ENCODE data around the gene SSR3.
"Not testable (repeated sequence)": the region's sequence is repeated elsewhere in the genome, so short reads cannot be mapped to it uniquely, and the experiment has no call there.

The SSR3 gene

GRCh38 chr3:156554842-156555687 is at the start of gene SSR3:
TSS of gene SSR3 (minus strand) at chr3:156555117. CDS start at chr3:156555089, 28 bp downstream.
- DNase-seq (ENCODE audit: low read depth, low spot score): peak; percentile 99

- DNase-seq (ENCODE audit: low read depth, low spot score): no peak
Measured at GRCh38 chr3:156604064-156604641, 49.2 kb upstream of the SSR3 start.

GRCh38 chr3:156603379-156604017 is 48.6 kb upstream of the SSR3 start:
- no peak for DNase-seq (ENCODE audit: low read depth, low spot score)

GRCh38 chr3:156602424-156602823 is 47.5 kb upstream of the SSR3 start:
- no peak for DNase-seq (ENCODE audit: low read depth, low spot score)

- no peak for DNase-seq (ENCODE audit: low read depth, low spot score)
Measured at GRCh38 chr3:156601497-156601896, 46.6 kb upstream of the SSR3 start.

- no peak for DNase-seq (ENCODE audit: low read depth, low spot score)
Measured at GRCh38 chr3:156600834-156601233, 45.9 kb upstream of the SSR3 start.

- no peak for DNase-seq (ENCODE audit: low read depth, low spot score)
Measured at GRCh38 chr3:156599089-156599874, 44.4 kb upstream of the SSR3 start.

GRCh38 chr3:156598413-156598812 is 43.5 kb upstream of the SSR3 start:
- DNase-seq (ENCODE audit: low read depth, low spot score): no peak

GRCh38 chr3:156594219-156594683 is 39.3 kb upstream of the SSR3 start:
- DNase-seq (ENCODE audit: low read depth, low spot score): no peak

GRCh38 chr3:156593814-156594213 is 38.9 kb upstream of the SSR3 start:
- no peak for DNase-seq (ENCODE audit: low read depth, low spot score)

GRCh38 chr3:156589806-156590205 is 34.9 kb upstream of the SSR3 start:
- not testable (repeated sequence) for DNase-seq (ENCODE audit: low read depth, low spot score)

- no peak for DNase-seq (ENCODE audit: low read depth, low spot score)
Measured at GRCh38 chr3:156587760-156588069, 32.8 kb upstream of the SSR3 start.

- DNase-seq (ENCODE audit: low read depth, low spot score): no peak
Measured at GRCh38 chr3:156586905-156587759, 32.2 kb upstream of the SSR3 start.

GRCh38 chr3:156583469-156583868 is 28.6 kb upstream of the SSR3 start:
- DNase-seq (ENCODE audit: low read depth, low spot score): no peak

- DNase-seq (ENCODE audit: low read depth, low spot score): no peak
Measured at GRCh38 chr3:156582532-156583183, 27.7 kb upstream of the SSR3 start.

GRCh38 chr3:156581954-156582353 is 27.0 kb upstream of the SSR3 start:
- DNase-seq (ENCODE audit: low read depth, low spot score): no peak

GRCh38 chr3:156581033-156581432 is 26.1 kb upstream of the SSR3 start:
- DNase-seq (ENCODE audit: low read depth, low spot score): no peak

- DNase-seq (ENCODE audit: low read depth, low spot score): no peak
Measured at GRCh38 chr3:156579427-156579851, 24.5 kb upstream of the SSR3 start.

- DNase-seq (ENCODE audit: low read depth, low spot score): no peak
Measured at GRCh38 chr3:156577736-156578135, 22.8 kb upstream of the SSR3 start.

- no peak for DNase-seq (ENCODE audit: low read depth, low spot score)
Measured at GRCh38 chr3:156576651-156577348, 21.9 kb upstream of the SSR3 start.

Data from ELF-1 (cell line).